Esophagus muscularis mucosa (tissue), 4 donors: ENCODE measurements around the gene VAMP7.
"Not testable (repeated sequence)": the region's sequence is repeated elsewhere in the genome, so short reads cannot be mapped to it uniquely, and the experiment has no call there.

Source experiments
- EP300 ChIP-seq: sonication (generic); formaldehyde crosslinking; IDR thresholded peaks from one replicate; pipeline ENCODE4 v1.6.1; 2017; ENCODE audit warnings: antibody characterized with exemption
- POLR2AphosphoS5 ChIP-seq, 2 donors: sonication (generic); formaldehyde crosslinking; IDR thresholded peaks; one replicate each; pipeline ENCODE4 v1.6.1; 2017; ENCODE audit warnings: antibody characterized with exemption in 2 of 2
- TF ChIP-seq, protein P1 (sequence below), 3 experiments: fragments of 200-600 bp in 2 of 3; fragments of 450-650 bp in 1 of 3; sonication (generic) in 2 of 3; IDR thresholded peaks; one replicate each; pipeline ENCODE4 v1.5.1; 2017 to 2019; ENCODE audit warnings: antibody characterized with exemption in 3 of 3, mild to moderate bottlenecking in 2 of 3, moderate library complexity in 1 of 3

GRCh38 chrX:155971658-155972057, 90.5 kb downstream of the VAMP7 start:
- TF ChIP-seq, protein P1, sequence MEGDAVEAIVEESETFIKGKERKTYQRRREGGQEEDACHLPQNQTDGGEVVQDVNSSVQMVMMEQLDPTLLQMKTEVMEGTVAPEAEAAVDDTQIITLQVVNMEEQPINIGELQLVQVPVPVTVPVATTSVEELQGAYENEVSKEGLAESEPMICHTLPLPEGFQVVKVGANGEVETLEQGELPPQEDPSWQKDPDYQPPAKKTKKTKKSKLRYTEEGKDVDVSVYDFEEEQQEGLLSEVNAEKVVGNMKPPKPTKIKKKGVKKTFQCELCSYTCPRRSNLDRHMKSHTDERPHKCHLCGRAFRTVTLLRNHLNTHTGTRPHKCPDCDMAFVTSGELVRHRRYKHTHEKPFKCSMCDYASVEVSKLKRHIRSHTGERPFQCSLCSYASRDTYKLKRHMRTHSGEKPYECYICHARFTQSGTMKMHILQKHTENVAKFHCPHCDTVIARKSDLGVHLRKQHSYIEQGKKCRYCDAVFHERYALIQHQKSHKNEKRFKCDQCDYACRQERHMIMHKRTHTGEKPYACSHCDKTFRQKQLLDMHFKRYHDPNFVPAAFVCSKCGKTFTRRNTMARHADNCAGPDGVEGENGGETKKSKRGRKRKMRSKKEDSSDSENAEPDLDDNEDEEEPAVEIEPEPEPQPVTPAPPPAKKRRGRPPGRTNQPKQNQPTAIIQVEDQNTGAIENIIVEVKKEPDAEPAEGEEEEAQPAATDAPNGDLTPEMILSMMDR (IDR thresholded peaks at IDR 0.05) = not testable (repeated sequence)
- not testable (repeated sequence) for TF ChIP-seq POLR2AphosphoS5 (IDR thresholded peaks at IDR 0.05); EP300
